Measurements from ENCODE around the gene LRRC14B.

Gene LRRC14B

GRCh38 chr5:186091-187041, 4.9 kb upstream of the LRRC14B start:
- DNase-seq (ENCODE audit: low read depth) = no peak
- H3K4me3 ChIP-seq (ENCODE audit: control insufficient read depth, low read depth, low read length) = no peak overlapping the region
- no peak for TF ChIP-seq CTCF (IDR thresholded peaks at IDR 0.05; ENCODE audit: control insufficient read depth, insufficient read depth, low read depth, low read length, missing control alignments)

- DNase-seq (ENCODE audit: low read depth) = no peak
- no peak overlapping the region for H3K4me3 ChIP-seq (ENCODE audit: control insufficient read depth, low read depth, low read length)
- no peak for TF ChIP-seq CTCF (IDR thresholded peaks at IDR 0.05; ENCODE audit: control insufficient read depth, insufficient read depth, low read depth, low read length, missing control alignments)
Observed at GRCh38 chr5:187042-187431, 4.3 kb upstream of the LRRC14B start.

- no peak overlapping the region; the same call in 1 of the 2 replicates for H3K4me3 ChIP-seq (ENCODE audit: control insufficient read depth, low read depth, low read length)
- TF ChIP-seq CTCF (IDR thresholded peaks at IDR 0.05; ENCODE audit: control insufficient read depth, insufficient read depth, low read depth, low read length, missing control alignments) = no peak
- DNase-seq (ENCODE audit: low read depth) = no peak
Observed at GRCh38 chr5:187617-188451, 3.5 kb upstream of the LRRC14B start.

- peak; percentile 92 for TF ChIP-seq CTCF (IDR thresholded peaks at IDR 0.05; ENCODE audit: control insufficient read depth, insufficient read depth, low read depth, low read length, missing control alignments)
- DNase-seq (ENCODE audit: low read depth) = peak; percentile 45
Observed at GRCh38 chr5:188488-189481, 2.5 kb upstream of the LRRC14B start.

GRCh38 chr5:189486-189885, 1.8 kb upstream of the LRRC14B start:
- TF ChIP-seq CTCF (IDR thresholded peaks at IDR 0.05; ENCODE audit: control insufficient read depth, insufficient read depth, low read depth, low read length, missing control alignments) = no peak
- no peak overlapping the region for H3K4me3 ChIP-seq (ENCODE audit: control insufficient read depth, low read depth, low read length)
- no peak for DNase-seq (ENCODE audit: low read depth)

More at GRCh38 chr5:188488-189481, 2.5 kb upstream of the LRRC14B start:
- H3K4me3 ChIP-seq (ENCODE audit: control insufficient read depth, low read depth, low read length) = peak overlapping the region; percentile 24
